ENCODE results near the gene SHC2. TPM values are rescaled to one million over a fixed set of nuclear protein-coding genes. Genes with fewer than 3 reads are reported as not detected.

The SHC2 gene
- total and polyA plus RNA-seq, 2 donors (not counting 3 experiments of a cell fraction or from before 2014, with no cell fraction given) = 7.5 to 11.8 TPM

DNA sequence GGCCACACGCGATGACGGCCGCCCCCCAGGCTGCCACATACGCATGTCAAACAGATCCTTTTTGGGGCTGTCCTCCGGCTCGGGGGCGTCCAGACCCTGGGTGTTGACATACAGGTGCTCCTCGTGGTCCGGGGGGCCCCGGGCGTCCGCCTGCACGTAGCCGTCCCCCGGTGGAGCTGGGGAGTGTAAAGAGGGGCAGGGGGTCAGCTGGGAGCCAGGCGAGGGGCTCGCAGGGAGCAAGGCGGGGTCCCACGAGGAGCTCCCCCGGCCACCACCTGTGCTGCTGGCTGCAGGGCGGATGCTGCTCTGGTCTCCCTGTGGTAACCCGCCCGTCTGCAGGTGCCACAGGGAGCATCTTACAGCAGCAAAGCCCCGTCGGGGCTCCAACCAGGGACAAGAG is 35.8 kb downstream of the SHC2 start:
- FAIRE-seq = no peak
- Histone ChIP-seq H3K4me1 (ENCODE audit: control insufficient read depth, extremely low read depth, insufficient read depth, low read length) (no peaks in the 10 kb centered on the region), H3K9me3 (replicated peaks; ENCODE audit: control insufficient read depth, insufficient read depth, low read length) (no peaks in the 10 kb centered on the region), H3K79me2 (ENCODE audit: control insufficient read depth, insufficient read depth, low read length) (no peaks in the 10 kb centered on the region), H3K4me2 (ENCODE audit: insufficient read depth, low read length) (no peak overlapping the region), H2AFZ (ENCODE audit: low read depth, low read length) (no peak overlapping the region), H3K27me3 (ENCODE audit: control insufficient read depth in 2 of 2, insufficient read depth in 2 of 2, low read length in 2 of 2) (no peaks in the 10 kb centered on the region), H3K27ac (ENCODE audit: insufficient read depth, low read depth, low read length) (no peak overlapping the region), H3K9me1 (replicated peaks; ENCODE audit: control insufficient read depth, extremely low read depth, insufficient read depth, low read length) (no peaks in the 10 kb centered on the region), H3K4me3 (replicated peaks in 1 of 3; ENCODE audit: insufficient read depth in 1 of 3, low read depth in 1 of 3, low read length in 3 of 3) (no peak overlapping the region), H3K36me3 (ENCODE audit: control insufficient read depth in 2 of 2, extremely low read depth in 1 of 2, insufficient read depth in 2 of 2, low read length in 2 of 2) (no peaks in the 10 kb centered on the region), H4K20me1 (replicated peaks; ENCODE audit: control insufficient read depth, extremely low read depth, insufficient read depth, low read length) (no peaks in the 10 kb centered on the region), H3K9ac (replicated peaks; ENCODE audit: extremely low read depth, insufficient read depth, low read length) (no peak overlapping the region)
- POLR2A ChIA-PET = no interaction called here
- BruUV-seq (replicated peaks) = no TSS peak
- dilution Hi-C loops (cut with MboI; ENCODE audit: extremely low pct_ligation_motif_present, low sequenced_read_pairs) = no loop called here
- no peak for DNase-seq (ENCODE audit: low read depth, low spot score)
- intact Hi-C loops (cut with micrococcal nuclease) = no loop called here
- TF ChIP-seq, protein P1, sequence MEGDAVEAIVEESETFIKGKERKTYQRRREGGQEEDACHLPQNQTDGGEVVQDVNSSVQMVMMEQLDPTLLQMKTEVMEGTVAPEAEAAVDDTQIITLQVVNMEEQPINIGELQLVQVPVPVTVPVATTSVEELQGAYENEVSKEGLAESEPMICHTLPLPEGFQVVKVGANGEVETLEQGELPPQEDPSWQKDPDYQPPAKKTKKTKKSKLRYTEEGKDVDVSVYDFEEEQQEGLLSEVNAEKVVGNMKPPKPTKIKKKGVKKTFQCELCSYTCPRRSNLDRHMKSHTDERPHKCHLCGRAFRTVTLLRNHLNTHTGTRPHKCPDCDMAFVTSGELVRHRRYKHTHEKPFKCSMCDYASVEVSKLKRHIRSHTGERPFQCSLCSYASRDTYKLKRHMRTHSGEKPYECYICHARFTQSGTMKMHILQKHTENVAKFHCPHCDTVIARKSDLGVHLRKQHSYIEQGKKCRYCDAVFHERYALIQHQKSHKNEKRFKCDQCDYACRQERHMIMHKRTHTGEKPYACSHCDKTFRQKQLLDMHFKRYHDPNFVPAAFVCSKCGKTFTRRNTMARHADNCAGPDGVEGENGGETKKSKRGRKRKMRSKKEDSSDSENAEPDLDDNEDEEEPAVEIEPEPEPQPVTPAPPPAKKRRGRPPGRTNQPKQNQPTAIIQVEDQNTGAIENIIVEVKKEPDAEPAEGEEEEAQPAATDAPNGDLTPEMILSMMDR (IDR thresholded peaks at IDR 0.05; ENCODE audit: extremely low read depth in 1 of 2, insufficient read depth in 1 of 2, low read depth in 1 of 2, low read length in 2 of 2) = no peak
- TF ChIP-seq POLR2A (IDR thresholded peaks at IDR 0.05; ENCODE audit: low read depth, low read length) (no peak), POLR2AphosphoS5 (IDR thresholded peaks at IDR 0.05; ENCODE audit: insufficient read depth, low read depth, low read length) (no peak), MYC (IDR thresholded peaks at IDR 0.05; ENCODE audit: low read depth, low read length) (no peak), FOS (IDR thresholded peaks at IDR 0.05; ENCODE audit: borderline replicate concordance, insufficient read depth, low read length) (no peak)
- CTCF ChIA-PET = no interaction called here

DNA sequence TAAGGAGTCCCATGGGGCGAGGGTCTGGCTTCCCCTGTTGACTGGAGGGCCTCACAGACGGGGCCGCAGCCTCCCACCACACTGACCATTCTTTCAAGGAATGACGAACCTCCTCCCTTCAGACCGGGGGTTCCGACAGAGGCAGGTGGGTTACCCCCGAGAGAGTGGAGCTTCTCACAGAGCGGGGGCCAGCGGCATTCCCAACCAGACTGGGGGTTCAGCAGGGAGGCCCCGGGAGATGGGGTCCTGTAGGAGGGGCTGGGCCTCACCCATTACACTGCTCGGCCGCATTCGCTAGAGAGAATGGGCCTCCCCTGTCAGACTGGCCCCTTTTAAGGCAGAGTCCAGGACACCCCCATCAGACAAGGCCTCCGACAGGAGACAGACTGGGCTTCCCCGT is 36.3 kb downstream of the SHC2 start:
- dilution Hi-C loops (cut with MboI; ENCODE audit: extremely low pct_ligation_motif_present, low sequenced_read_pairs) (no loop called here), intact Hi-C loops (cut with micrococcal nuclease) (no loop called here)
- H3K9me1 ChIP-seq (replicated peaks; ENCODE audit: control insufficient read depth, extremely low read depth, insufficient read depth, low read length) = no peaks in the 10 kb centered on the region
- DNase-seq (ENCODE audit: low read depth, low spot score) = no peak
- no peaks in the 10 kb centered on the region for H3K4me1 ChIP-seq (ENCODE audit: control insufficient read depth, extremely low read depth, insufficient read depth, low read length)
- no peaks in the 10 kb centered on the region for H3K27me3 ChIP-seq (ENCODE audit: control insufficient read depth in 2 of 2, insufficient read depth in 2 of 2, low read length in 2 of 2)
- no peak overlapping the region for H3K4me3 ChIP-seq (replicated peaks in 1 of 3; ENCODE audit: insufficient read depth in 1 of 3, low read depth in 1 of 3, low read length in 3 of 3)
- H2AFZ ChIP-seq (ENCODE audit: low read depth, low read length) = no peak overlapping the region
- CTCF ChIA-PET = no interaction called here
- H3K4me2 ChIP-seq (ENCODE audit: insufficient read depth, low read length) = no peak overlapping the region
- no peak for FAIRE-seq
- H3K36me3 ChIP-seq (ENCODE audit: control insufficient read depth in 2 of 2, extremely low read depth in 1 of 2, insufficient read depth in 2 of 2, low read length in 2 of 2) = no peaks in the 10 kb centered on the region
- H3K27ac ChIP-seq (ENCODE audit: insufficient read depth, low read depth, low read length) = no peak overlapping the region
- no peaks in the 10 kb centered on the region for H3K9me3 ChIP-seq (replicated peaks; ENCODE audit: control insufficient read depth, insufficient read depth, low read length)
- no peak overlapping the region for H3K9ac ChIP-seq (replicated peaks; ENCODE audit: extremely low read depth, insufficient read depth, low read length)
- H4K20me1 ChIP-seq (replicated peaks; ENCODE audit: control insufficient read depth, extremely low read depth, insufficient read depth, low read length) = no peaks in the 10 kb centered on the region
- POLR2A ChIA-PET = no interaction called here
- H3K79me2 ChIP-seq (ENCODE audit: control insufficient read depth, insufficient read depth, low read length) = no peaks in the 10 kb centered on the region
- TF ChIP-seq GATA2 (IDR thresholded peaks at IDR 0.05; ENCODE audit: insufficient read depth, insufficient read length, low read depth, low read length) (no peak), FOS (IDR thresholded peaks at IDR 0.05; ENCODE audit: borderline replicate concordance, insufficient read depth, low read length) (no peak), EZH2 (IDR thresholded peaks at IDR 0.05; ENCODE audit: borderline replicate concordance, low read depth, low read length, severe bottlenecking) (no peak), POLR2A (IDR thresholded peaks at IDR 0.05; ENCODE audit: low read depth, low read length) (no peak), JUN (IDR thresholded peaks at IDR 0.05; ENCODE audit: borderline replicate concordance, insufficient read depth, insufficient read length, low read depth) (no peak), POLR2AphosphoS5 (IDR thresholded peaks at IDR 0.05; ENCODE audit: insufficient read depth, low read depth, low read length) (no peak), MYC (IDR thresholded peaks at IDR 0.05; ENCODE audit: low read depth, low read length) (no peak)
- TF ChIP-seq, protein P2, sequence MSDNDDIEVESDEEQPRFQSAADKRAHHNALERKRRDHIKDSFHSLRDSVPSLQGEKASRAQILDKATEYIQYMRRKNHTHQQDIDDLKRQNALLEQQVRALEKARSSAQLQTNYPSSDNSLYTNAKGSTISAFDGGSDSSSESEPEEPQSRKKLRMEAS (IDR thresholded peaks at IDR 0.05; ENCODE audit: insufficient read depth, insufficient read length) = no peak
- TF ChIP-seq, protein P1 (IDR thresholded peaks at IDR 0.05; ENCODE audit: extremely low read depth in 1 of 2, insufficient read depth in 1 of 2, low read depth in 1 of 2, low read length in 2 of 2) = no peak
- BruUV-seq (replicated peaks) = no TSS peak

Data from endothelial cell of umbilical vein (primary cell).